NOMO-1 (cell line): ENCODE data around the gene NID2.

Source experiments
- DNase-seq, 2 experiments: peaks; one replicate each; lab custom pipeline; 2025; ENCODE audit not compliant: unreplicated experiment in 2 of 2; lab: John Stamatoyannopoulos, UW

The NID2 gene

GRCh38 chr14:52080808-52081755 lies 12.2 kb upstream of the NID2 start:
- no peak for DNase-seq

GRCh38 chr14:52080158-52080800 lies 11.4 kb upstream of the NID2 start:
- no peak for DNase-seq

GRCh38 chr14:52079239-52079959 lies 10.5 kb upstream of the NID2 start:
- no peak for DNase-seq

GRCh38 chr14:52078721-52079120 lies 9.9 kb upstream of the NID2 start:
- no peak for DNase-seq

- no peak for DNase-seq
Observed at GRCh38 chr14:52078095-52078531, 9.3 kb upstream of the NID2 start.

- no peak for DNase-seq
Observed at GRCh38 chr14:52077256-52077979, 8.6 kb upstream of the NID2 start.

GRCh38 chr14:52076334-52076733 lies 7.5 kb upstream of the NID2 start:
- DNase-seq = no peak

- DNase-seq = no peak
Observed at GRCh38 chr14:52075371-52075770, 6.5 kb upstream of the NID2 start.

- DNase-seq = no peak
Observed at GRCh38 chr14:52073251-52073650, 4.4 kb upstream of the NID2 start.

GRCh38 chr14:52072266-52072780 lies 3.5 kb upstream of the NID2 start:
- no peak for DNase-seq

GRCh38 chr14:52071675-52072074 lies 2.8 kb upstream of the NID2 start:
- no peak for DNase-seq

- no peak for DNase-seq
Observed at GRCh38 chr14:52070051-52070431, 1.2 kb upstream of the NID2 start.

GRCh38 chr14:52069307-52070050 lies 620 bp upstream of the NID2 start:
- no peak for DNase-seq

- no peak for DNase-seq
Observed at GRCh38 chr14:52067873-52068614, 815 bp downstream of the NID2 start.

- DNase-seq = no peak
Observed at GRCh38 chr14:52064174-52064573, 4.7 kb downstream of the NID2 start.

GRCh38 chr14:52063052-52063462 lies 5.8 kb downstream of the NID2 start:
- DNase-seq = no peak

- DNase-seq = no peak
Observed at GRCh38 chr14:52061890-52062289, 7.0 kb downstream of the NID2 start.

- DNase-seq = no peak
Observed at GRCh38 chr14:52061390-52061789, 7.5 kb downstream of the NID2 start.

GRCh38 chr14:52060080-52060479 lies 8.8 kb downstream of the NID2 start:
- no peak for DNase-seq
